Immature natural killer cell (primary cell): ENCODE measurements around the gene AQP3. TPM values are rescaled to one million over a fixed set of nuclear protein-coding genes. Genes with fewer than 3 reads are reported as not detected.
"Not testable (repeated sequence)": the region's sequence is repeated elsewhere in the genome, so short reads cannot be mapped to it uniquely, and the experiment has no call there.

Experiments
- DNase-seq, 3 donors: peaks; one replicate each; pipeline ENCODE4 v3.0.0; 2022; ENCODE audit warnings: mixed read lengths in 1 of 3
- H3K27ac Mint-ChIP-seq, 6 donors: one replicate each; pipeline ENCODE4 v1.8.0; 2020; ENCODE audit warnings: mixed read lengths in 6 of 6, mild to moderate bottlenecking in 5 of 6, inconsistent platforms in 4 of 6, moderate library complexity in 3 of 6
- H3K27me3 Mint-ChIP-seq, 3 donors: one replicate each; pipeline ENCODE4 v1.8.0; 2020 to 2021; ENCODE audit warnings: low read depth in 3 of 3, mild to moderate bottlenecking in 3 of 3, mixed read lengths in 3 of 3, moderate library complexity in 3 of 3, inconsistent platforms in 1 of 3
- H3K36me3 Mint-ChIP-seq, 3 donors: one replicate each; pipeline ENCODE4 v1.8.0; 2020; ENCODE audit warnings: mixed read lengths in 3 of 3, inconsistent platforms in 2 of 3, mild to moderate bottlenecking in 2 of 3
- H3K4me1 Mint-ChIP-seq, 2 donors: one replicate each; pipeline ENCODE4 v1.8.0; 2020; ENCODE audit warnings: inconsistent platforms in 2 of 2, mild to moderate bottlenecking in 2 of 2, mixed read lengths in 2 of 2, moderate library complexity in 1 of 2
- H3K4me3 Mint-ChIP-seq, 5 donors: one replicate each; pipeline ENCODE4 v1.8.0; 2020; ENCODE audit warnings: mild to moderate bottlenecking in 5 of 5, mixed read lengths in 5 of 5, inconsistent platforms in 3 of 5, moderate library complexity in 3 of 5
- H3K9me3 Mint-ChIP-seq, 6 donors: one replicate each; pipeline ENCODE4 v1.8.0; 2020; ENCODE audit warnings: mild to moderate bottlenecking in 6 of 6, mixed read lengths in 6 of 6, inconsistent platforms in 4 of 6, moderate library complexity in 3 of 6
- polyA plus RNA-seq, 3 donors: library from polyadenylated mRNA; unstranded; fragments of 300-500 nt; fragmentation: Illumina TruSeq; gene quantifications; one replicate each; pipeline ENCODE4 v1.2.3, GENCODE V29; 2021

Gene AQP3
- 1 to 10 TPM; 5.2 to 7.9 (median 5.4) TPM for polyA plus RNA-seq

DNA sequence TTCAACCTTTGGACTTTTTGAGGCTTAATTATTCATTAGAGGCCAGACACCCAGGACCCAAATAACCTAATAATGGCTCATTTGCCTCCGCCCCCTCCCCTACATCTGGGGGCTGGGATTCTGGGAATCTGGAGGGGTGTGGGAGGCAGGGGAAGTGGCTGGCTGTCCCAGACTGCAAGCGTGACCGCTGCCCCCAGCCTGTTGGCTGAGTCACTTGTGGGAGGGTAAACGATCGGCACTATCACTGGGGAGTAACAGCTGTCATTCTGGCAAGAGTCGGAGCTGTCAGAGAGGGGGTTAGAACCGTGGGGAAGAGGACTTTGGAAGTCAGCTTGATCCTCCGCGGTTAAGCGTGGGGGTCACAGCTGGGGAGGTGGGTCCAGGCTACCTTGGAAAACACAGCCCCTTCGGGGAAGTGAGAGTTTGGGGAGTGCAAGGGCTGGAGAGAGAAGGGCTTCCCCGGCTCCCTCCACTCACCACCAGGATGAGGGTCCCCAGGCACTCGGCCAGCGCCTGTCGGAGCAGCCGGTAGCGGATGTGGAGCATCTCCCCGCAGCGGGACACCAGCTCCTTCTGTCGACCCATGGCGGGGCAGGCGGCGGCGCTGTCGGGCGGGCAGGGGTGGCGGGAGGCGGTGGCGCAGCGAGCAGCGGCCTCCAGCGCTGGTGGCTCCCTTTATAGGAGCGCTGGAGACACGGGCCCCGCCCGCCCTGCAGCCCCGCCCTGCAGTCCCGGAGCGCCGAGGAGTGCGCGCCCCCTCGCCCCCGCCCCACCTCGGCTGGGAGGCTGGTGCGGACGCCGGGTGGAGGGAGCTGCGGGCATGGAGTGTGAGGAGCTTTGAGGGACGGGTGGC, at the start of gene AQP3:
AQP3 (minus strand) TSS at position 648 of the 853 bp plus-strand sequence; CDS start at position 585, 63 bp downstream.
- Mint-ChIP-seq H3K36me3 (no peaks in the 10 kb centered on the region), H3K9me3 (no peaks in the 10 kb centered on the region), H3K4me1 (peaks cover 27 to 30% of the 10 kb centered on the region in 2 donors), H3K27me3 (peaks cover 0 to 4% (median 4%) of the 10 kb centered on the region in 3 donors), H3K4me3 (peak within 1 kb of the TSS; percentile 84 to 95 (median 89)), H3K27ac (peak within 1 kb of the TSS; percentile 87 to 94 (median 90))
- DNase-seq: peak; percentile 59 to 66 (median 63)

DNA sequence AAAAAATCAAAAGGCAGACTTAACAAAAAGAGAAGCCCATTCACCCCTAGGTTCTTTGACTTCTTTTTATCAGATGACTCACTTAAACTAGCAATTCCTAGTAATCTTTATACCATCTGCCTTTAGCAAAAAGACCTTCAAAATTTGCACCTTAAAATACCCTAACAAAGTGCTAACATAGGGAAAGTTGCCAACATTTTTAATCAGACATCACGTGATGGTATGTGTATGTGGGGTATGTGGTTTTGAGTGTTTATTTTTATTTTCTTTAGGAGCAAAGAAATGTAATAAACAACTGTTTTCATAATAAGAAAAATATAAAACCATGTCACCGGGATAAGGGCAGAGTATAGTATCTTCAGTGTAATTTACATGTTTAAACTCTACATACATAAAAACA, 46.4 kb upstream of the AQP3 start:
- H3K27me3 Mint-ChIP-seq, DNase-seq, H3K4me3 Mint-ChIP-seq, H3K4me1 Mint-ChIP-seq, H3K36me3 Mint-ChIP-seq, H3K27ac Mint-ChIP-seq, H3K9me3 Mint-ChIP-seq: not testable (repeated sequence)

DNA sequence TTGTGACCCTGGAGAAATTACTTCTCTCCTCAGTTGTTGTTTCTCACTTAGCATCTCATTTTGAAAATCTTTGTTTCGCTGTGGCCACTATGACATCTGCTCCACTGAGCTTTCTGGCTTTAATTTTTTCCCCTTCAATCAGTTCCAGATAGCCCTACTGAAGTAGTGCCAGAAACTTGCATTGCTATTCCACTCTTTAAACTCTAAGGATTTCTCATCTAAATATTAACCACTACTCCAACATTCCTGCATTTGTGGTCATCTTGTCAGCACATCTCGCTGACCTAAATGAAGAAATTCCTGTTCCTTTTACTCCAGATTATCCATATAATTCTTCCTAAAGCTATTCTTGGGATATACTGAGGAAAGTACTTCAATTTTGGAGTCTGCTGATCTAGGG, 41.7 kb upstream of the AQP3 start:
- Mint-ChIP-seq H3K4me1 (no peaks in the 10 kb centered on the region), H3K4me3 (no peak overlapping the region), H3K27ac (no peak overlapping the region), H3K9me3 (no peaks in the 10 kb centered on the region), H3K36me3 (no peaks in the 10 kb centered on the region), H3K27me3 (no peaks in the 10 kb centered on the region)
- no peak for DNase-seq

DNA sequence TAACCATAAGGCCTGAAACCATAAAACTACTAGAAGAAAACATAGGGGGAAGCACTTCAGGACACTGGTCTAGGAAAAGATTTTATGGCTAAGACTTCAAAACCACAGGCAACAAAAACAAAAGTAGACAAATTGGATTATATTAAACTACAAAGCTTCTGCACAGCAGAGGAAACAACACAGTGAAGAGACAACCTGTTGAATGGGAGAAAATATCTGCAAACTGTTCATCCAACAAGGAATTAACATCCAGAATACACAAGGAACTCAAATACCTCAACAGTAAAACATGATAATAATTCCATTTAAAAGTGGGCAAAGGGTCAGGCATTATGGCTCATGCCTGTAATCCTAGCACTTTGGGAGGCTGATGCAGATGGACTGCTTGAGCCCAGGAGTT, 37.9 kb upstream of the AQP3 start:
- H3K4me3 Mint-ChIP-seq, H3K4me1 Mint-ChIP-seq, H3K27ac Mint-ChIP-seq, H3K27me3 Mint-ChIP-seq, DNase-seq, H3K9me3 Mint-ChIP-seq, H3K36me3 Mint-ChIP-seq: not testable (repeated sequence)

DNA sequence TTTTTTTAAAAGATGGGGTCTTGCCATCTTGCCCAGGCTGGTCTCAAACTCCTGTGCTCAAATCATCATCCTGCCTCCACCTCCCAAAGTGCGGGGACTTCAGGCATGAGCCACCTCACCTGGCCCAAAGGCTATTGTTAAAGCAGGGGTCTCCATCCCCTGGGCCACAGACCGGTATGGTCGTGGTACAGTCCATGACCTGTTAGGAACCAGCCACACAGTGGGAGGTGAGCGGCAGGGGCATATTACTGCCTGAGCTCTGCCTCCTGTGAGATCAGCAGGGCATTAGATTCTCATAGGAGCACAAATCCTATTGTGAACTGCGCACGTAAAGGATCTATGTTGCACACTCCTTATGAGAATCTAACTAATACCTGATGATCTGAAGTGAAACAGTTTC, 33.6 kb upstream of the AQP3 start:
- Mint-ChIP-seq H3K27ac (no peak overlapping the region), H3K27me3 (no peaks in the 10 kb centered on the region), H3K9me3 (no peaks in the 10 kb centered on the region), H3K36me3 (peaks cover 0 to 4% (median 0%) of the 10 kb centered on the region in 3 donors), H3K4me3 (no peak overlapping the region), H3K4me1 (no peaks in the 10 kb centered on the region)
- no peak for DNase-seq

DNA sequence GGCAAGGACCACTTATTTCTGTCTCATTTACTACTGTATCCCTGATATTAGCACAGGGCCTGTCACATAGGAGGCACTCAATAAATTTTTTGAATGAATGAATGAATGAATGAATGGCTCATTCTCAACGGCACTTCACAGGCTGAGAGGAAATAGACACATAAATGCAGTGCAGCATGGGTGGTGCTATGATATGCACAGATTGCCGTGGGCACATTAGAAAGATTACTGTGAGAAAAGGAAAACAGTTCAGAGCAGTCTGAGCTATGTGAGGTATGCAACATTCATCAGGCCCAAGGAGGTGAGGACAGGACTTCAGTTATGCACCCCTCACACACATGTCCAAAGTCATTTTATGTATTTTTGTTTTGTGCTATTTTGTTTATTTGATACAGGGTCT, 32.7 kb upstream of the AQP3 start:
- no peaks in the 10 kb centered on the region for H3K9me3 Mint-ChIP-seq

DNA sequence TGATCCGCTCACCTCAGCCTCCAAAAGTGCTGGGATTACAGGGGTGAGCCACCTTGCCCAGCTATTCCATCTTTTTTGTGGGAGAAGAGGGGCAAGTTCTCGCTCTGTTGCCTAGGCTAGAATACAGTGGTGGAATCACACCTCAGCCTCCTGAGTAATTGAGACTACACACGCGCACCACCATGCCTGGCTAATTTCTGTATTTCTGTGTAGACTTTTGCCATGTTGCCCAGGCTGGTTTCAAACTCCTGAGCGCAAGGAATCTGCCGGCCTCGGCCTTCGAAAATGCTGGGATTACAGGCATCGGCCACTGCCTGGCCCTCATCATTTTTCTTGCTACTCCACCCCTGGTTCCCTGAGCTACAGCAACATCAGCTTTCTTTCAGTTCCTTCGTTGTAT, 29.1 kb upstream of the AQP3 start:
- Mint-ChIP-seq H3K4me1 (peaks cover 20 to 33% of the 10 kb centered on the region in 2 donors), H3K36me3 (peaks cover 2 to 9% (median 8%) of the 10 kb centered on the region in 3 donors), H3K27ac (no peak overlapping the region), H3K27me3 (peaks cover 6 to 8% (median 6%) of the 10 kb centered on the region in 3 donors), H3K4me3 (no peak overlapping the region), H3K9me3 (no peaks in the 10 kb centered on the region)
- DNase-seq: no peak

More for the DNA sequence above, 32.7 kb upstream of the AQP3 start:
- Mint-ChIP-seq H3K36me3 (peaks cover 0 to 4% (median 0%) of the 10 kb centered on the region in 3 donors), H3K4me1 (no peaks in the 10 kb centered on the region), H3K4me3 (no peak overlapping the region), H3K27ac (no peak overlapping the region), H3K27me3 (no peaks in the 10 kb centered on the region)
- DNase-seq: no peak

DNA sequence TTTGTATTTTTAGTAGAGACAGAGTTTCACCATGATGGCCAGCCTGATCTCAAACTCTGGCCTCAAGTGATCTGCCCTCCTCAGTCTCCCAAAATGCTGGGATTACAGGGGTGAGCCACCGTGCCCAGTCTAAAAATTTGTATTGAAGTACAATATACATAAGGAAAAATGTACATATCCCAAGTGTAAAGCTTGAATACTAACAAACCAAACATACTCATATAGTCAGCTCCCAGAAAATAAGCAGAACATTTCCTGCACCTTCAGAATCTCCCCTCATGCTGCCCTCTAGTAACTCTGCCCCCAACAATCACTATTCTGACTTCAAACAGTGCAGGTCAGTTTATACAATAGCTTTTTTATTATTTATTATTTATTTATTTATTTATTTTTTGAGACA, 28.0 kb upstream of the AQP3 start:
- peaks cover 6 to 13% (median 12%) of the 10 kb centered on the region in 3 donors for H3K36me3 Mint-ChIP-seq
- no peak for DNase-seq
- no peaks in the 10 kb centered on the region for H3K9me3 Mint-ChIP-seq
- H3K4me1 Mint-ChIP-seq: peaks cover 20 to 36% of the 10 kb centered on the region in 2 donors
- peak overlapping the region in 2 of 6 donors; percentile 53 to 65 for H3K27ac Mint-ChIP-seq
- H3K27me3 Mint-ChIP-seq: peaks cover 6 to 8% (median 6%) of the 10 kb centered on the region in 3 donors
- H3K4me3 Mint-ChIP-seq: peak overlapping the region in 4 of 5 donors; percentile 6 to 51 (median 18)

DNA sequence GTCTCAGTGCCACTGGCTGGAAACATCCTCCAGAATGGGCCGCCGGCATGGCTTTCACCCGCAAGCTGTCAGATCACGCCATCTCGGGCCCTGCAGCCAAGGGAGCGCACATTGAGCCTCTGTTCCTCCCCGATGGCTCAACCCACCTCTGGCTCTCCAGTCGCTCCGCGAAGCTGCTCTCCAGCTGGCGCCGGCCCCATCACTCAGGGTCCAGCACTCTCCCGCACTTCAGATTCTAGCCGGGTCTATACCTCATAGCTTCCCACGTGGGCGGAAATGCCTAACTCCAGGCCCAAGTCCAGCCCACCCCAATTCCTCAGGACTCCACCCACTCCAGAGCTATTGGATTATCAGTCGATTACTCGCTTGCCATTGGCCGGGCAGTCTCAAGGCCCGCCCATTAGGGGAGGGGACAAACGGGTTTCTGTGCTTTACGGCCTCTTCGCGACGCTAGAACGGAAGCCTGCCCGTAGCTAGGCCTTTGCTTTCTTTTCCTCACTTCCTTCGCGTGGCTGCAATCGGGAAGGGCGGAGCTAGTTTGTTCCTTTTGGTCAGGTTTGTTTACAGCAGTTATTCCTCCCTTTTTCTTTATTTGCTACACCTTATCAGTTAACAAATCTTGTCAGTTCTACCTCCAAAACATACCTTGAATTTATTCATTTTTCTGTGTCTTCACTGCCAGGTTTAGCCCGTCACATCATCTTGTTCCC, 26.4 kb upstream of the AQP3 start, which contains the start of gene NOL6:
NOL6 (minus strand) TSS at position 282 of the 710 bp plus-strand sequence; CDS start at position 200, 82 bp downstream.
- H3K9me3 Mint-ChIP-seq: no peaks in the 10 kb centered on the region
- H3K27me3 Mint-ChIP-seq: peaks cover 6 to 8% (median 6%) of the 10 kb centered on the region in 3 donors
- peak; percentile 98 to 99 (median 98) for DNase-seq
- H3K27ac Mint-ChIP-seq: peak within 1 kb of the TSS; percentile 92 to 99 (median 96)
- peaks cover 20 to 36% of the 10 kb centered on the region in 2 donors for H3K4me1 Mint-ChIP-seq
- H3K36me3 Mint-ChIP-seq: peaks cover 6 to 23% (median 13%) of the 10 kb centered on the region in 3 donors
- H3K4me3 Mint-ChIP-seq: peak within 1 kb of the TSS; percentile 97 to 100 (median 97)

DNA sequence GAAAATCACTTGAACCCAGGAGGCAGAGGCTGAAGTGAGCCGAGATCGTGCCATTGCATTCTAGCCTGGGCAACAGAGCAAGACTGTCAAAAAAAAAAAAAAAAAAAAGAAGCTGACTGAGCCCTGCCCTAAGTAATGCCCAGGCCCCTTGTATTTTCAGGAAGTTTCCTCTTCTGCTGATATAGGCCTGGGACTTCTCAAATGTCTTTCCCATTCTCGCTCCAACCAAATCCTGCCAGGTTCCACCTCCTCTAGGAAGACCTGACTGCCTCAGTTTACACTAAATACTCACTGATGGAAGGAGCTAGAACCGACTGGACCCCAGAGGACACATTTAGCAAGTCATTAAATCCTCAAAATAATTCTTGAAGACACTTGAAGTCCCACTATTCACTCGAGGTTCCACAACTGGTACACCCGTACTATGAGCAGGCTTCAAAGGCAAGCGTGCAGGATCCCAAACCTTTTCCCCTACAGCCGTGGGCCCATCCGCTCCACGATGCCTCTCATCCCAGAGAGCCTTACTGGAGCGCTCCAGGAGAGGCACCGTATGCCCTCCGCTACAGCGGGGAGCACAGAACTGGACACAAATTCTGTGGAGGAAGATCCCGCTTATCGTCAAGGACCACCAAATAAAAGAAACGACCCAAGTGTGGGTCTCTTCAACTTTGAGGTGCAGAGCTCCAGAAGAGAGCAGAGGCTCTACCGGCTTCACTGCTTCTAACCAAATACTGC, 25.7 kb upstream of the AQP3 start:
- Mint-ChIP-seq H3K27me3 (peaks cover 6 to 8% (median 6%) of the 10 kb centered on the region in 3 donors), H3K4me1 (peaks cover 20 to 36% of the 10 kb centered on the region in 2 donors), H3K9me3 (no peaks in the 10 kb centered on the region), H3K27ac (peak overlapping the region; percentile 92 to 99 (median 96)), H3K4me3 (peak overlapping the region; percentile 97 to 100 (median 97)), H3K36me3 (peaks cover 11 to 29% (median 13%) of the 10 kb centered on the region in 3 donors)
- no peak for DNase-seq

DNA sequence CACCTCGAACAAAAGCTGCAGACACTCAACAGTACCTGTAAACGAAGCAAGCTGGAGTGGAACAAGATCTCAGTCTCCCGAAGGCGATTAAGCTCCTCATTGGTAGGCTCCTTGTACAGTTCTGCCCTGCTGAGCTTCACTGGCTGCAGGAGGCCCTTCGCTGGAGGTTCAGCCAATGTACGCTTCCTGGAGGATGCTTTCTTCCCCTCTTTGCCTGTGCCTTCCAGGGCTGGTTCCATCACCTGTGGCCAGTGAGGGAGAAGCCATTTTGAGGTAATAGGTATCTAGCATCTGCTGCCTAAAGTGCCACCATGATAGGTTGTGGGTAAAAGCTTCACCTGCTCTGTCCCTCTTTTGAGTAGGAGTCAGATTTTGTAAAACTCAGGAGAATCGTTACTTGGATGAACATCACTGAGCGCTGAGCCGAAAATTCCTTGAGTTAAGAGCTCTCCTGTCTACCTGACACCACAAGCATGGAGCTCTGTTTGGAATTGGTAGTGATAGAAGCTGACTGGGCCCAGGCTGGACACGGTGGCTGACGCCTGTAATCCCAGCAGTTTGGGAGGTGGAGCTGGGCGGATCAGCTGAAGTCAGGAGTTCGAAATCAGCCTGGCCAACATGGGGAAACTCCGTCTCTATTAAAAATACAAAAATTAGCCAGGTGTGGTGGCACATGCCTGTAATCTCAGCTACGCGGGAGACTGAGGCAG, 24.9 kb upstream of the AQP3 start:
- peak overlapping the region in 1 of 6 donors; percentile 22 for H3K27ac Mint-ChIP-seq
- H3K4me1 Mint-ChIP-seq: peaks cover 20 to 36% of the 10 kb centered on the region in 2 donors
- H3K9me3 Mint-ChIP-seq: no peaks in the 10 kb centered on the region
- peak overlapping the region; percentile 57 to 100 (median 97) for H3K4me3 Mint-ChIP-seq
- H3K36me3 Mint-ChIP-seq: peaks cover 13 to 32% (median 13%) of the 10 kb centered on the region in 3 donors
- peaks cover 6 to 8% (median 6%) of the 10 kb centered on the region in 3 donors for H3K27me3 Mint-ChIP-seq
- DNase-seq: no peak

DNA sequence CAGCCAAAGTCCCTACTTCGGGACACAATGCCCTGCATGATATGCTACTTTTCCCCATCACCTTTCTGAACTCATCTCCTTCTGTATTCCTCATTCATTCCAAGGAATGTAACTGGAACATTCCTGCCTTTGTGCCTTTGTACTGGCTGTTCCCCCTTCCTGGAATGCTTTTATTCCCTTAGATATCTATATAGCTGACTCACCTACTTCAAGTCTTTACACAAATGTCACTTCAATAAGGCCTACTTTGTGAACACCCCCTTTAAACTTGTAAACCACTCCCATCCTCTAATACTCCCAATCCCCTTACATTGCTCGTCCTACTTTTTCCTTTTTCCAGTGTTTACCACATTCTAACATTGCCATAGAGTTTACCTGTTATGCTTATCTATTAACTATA, 24.0 kb upstream of the AQP3 start:
- peaks cover 9 to 32% (median 13%) of the 10 kb centered on the region in 3 donors for H3K36me3 Mint-ChIP-seq
- H3K27me3 Mint-ChIP-seq: peaks cover 6 to 8% (median 6%) of the 10 kb centered on the region in 3 donors
- peak overlapping the region in 2 of 6 donors; percentile 34 to 46 for H3K27ac Mint-ChIP-seq
- H3K9me3 Mint-ChIP-seq: no peaks in the 10 kb centered on the region
- peak overlapping the region in 2 of 5 donors; percentile 28 to 50 for H3K4me3 Mint-ChIP-seq
- peaks cover 20 to 36% of the 10 kb centered on the region in 2 donors for H3K4me1 Mint-ChIP-seq
- DNase-seq: no peak

DNA sequence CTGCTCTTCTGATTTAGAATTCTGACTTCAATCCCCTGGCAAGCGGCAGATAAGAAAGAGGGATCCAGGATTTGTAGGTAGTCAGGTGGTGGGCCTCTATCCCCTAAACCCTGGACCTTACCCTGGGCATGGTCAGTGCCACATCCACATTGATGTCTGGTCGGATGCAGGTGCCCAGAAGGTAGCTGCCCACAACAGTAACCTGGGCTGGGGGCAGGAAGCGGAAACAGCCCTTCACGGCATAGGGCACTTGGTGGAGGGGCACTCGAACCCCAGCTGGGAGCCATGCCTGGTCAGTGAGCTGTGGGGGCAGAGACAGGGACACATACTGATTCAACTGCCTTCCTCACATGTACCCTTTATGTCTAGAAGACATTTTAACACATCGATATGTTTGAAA, 22.5 kb upstream of the AQP3 start:
- H3K4me1 Mint-ChIP-seq: peaks cover 20 to 35% of the 10 kb centered on the region in 2 donors
- H3K9me3 Mint-ChIP-seq: no peaks in the 10 kb centered on the region
- H3K27ac Mint-ChIP-seq: no peak overlapping the region
- no peak overlapping the region for H3K4me3 Mint-ChIP-seq
- H3K27me3 Mint-ChIP-seq: peaks cover 6 to 8% (median 6%) of the 10 kb centered on the region in 3 donors
- peaks cover 9 to 39% (median 15%) of the 10 kb centered on the region in 3 donors for H3K36me3 Mint-ChIP-seq
- no peak for DNase-seq
